Stimulated activated memory B cell treated with anti-CD40 and anti-IgM and Interleukin-4, amounts not matched to agents 10 μg/mL and 1 μg/mL and 100 μg/mL, for 72 hours (primary cell): ENCODE results near the gene PTRH2.
A peak's percentile ranks its signal among the peaks of the same experiment; 100 is the strongest.
"Not testable (repeated sequence)": the region's sequence is repeated elsewhere in the genome, so short reads cannot be mapped to it uniquely, and the experiment has no call there.

ENCODE experiments used
- ATAC-seq: fragments of 150-1000 bp; cut with Tn5 transposase; 2 replicates; pipeline ENCODE4 v1.10.0; 2021
- H3K27ac Mint-ChIP-seq: one replicate; pipeline ENCODE4 v1.8.0; 2022; ENCODE audit warnings: mild to moderate bottlenecking, mixed read lengths
- H3K27me3 Mint-ChIP-seq: one replicate; pipeline ENCODE4 v1.8.0; 2022; ENCODE audit warnings: mixed read lengths
- H3K36me3 Mint-ChIP-seq: one replicate; pipeline ENCODE4 v1.8.0; 2022; ENCODE audit warnings: mixed read lengths
- H3K4me1 Mint-ChIP-seq: one replicate; pipeline ENCODE4 v1.8.0; 2022; ENCODE audit warnings: mixed read lengths
- H3K4me3 Mint-ChIP-seq: one replicate; pipeline ENCODE4 v1.8.0; 2022; ENCODE audit warnings: mild to moderate bottlenecking, moderate library complexity, mixed read lengths
- H3K9me3 Mint-ChIP-seq: one replicate; pipeline ENCODE4 v1.8.0; 2022; ENCODE audit warnings: mixed read lengths

The PTRH2 gene

DNA sequence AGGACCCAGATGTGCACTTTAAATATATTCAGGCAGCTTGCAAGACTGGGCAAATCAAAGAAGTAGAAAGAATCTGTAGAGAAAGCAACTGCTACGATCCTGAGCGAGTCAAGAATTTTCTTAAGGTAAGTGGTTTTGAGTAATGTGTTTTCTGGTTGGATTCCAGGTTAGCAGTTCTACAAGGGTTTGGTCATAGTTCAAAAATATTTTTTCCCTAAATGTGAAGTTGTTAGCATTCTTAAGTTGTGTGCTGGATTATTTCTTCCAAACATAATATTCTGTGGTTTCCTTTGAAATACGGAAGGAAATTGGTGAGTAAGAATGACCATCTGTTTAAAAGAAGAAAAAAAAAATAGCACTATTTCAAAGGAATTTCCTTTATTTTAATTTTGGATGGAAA, 38.4 kb downstream of the PTRH2 start:
- no peaks in the 10 kb centered on the region for H3K27me3 Mint-ChIP-seq

DNA sequence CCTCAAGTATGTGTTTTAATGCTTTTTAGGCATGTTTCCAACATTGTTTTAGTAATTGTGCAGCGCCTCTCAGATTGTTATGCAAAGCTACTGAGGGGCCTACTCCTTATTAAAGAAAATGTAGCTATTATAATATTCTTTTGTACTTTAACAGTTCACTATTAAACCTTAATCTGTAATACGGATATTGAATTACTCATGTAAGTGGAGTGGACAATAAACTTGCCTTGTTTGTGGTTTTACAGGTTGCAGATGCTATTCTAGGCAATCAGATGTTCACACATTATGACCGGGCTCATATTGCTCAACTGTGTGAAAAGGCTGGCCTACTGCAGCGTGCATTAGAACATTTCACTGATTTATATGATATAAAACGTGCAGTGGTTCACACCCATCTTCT, 41.0 kb downstream of the PTRH2 start:
- Mint-ChIP-seq H3K4me1 (peaks cover 20% of the 10 kb centered on the region), H3K9me3 (no peaks in the 10 kb centered on the region), H3K27me3 (no peaks in the 10 kb centered on the region), H3K4me3 (no peak overlapping the region), H3K36me3 (peaks cover 26% of the 10 kb centered on the region), H3K27ac (no peak overlapping the region)
- no peak for ATAC-seq

More for the DNA sequence above, 38.4 kb downstream of the PTRH2 start:
- peak overlapping the region; percentile 80 for H3K27ac Mint-ChIP-seq
- no peak for ATAC-seq
- peaks cover 39% of the 10 kb centered on the region for H3K4me1 Mint-ChIP-seq
- H3K4me3 Mint-ChIP-seq: no peak overlapping the region
- H3K9me3 Mint-ChIP-seq: no peaks in the 10 kb centered on the region
- peaks cover 38% of the 10 kb centered on the region for H3K36me3 Mint-ChIP-seq

DNA sequence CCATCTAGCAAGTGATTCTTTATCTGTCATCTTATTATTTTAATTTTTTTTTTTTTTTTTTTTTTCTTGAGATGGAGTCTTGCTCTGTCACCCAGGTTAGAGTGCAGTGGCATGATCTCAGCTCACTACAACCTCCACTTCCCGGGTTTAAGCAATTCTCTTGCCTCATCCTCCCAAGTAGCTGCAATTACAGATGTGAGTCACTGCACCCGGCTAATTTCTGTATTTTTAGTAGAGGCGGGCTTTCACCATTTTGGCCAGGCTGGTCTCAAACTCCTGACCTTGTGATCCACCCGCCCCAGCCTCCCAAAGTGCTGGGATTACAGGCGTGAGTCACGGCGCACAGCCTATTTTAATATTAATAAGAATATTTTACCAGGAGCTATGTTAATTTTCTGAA, 50.6 kb downstream of the PTRH2 start:
- not testable (repeated sequence) for H3K27me3 Mint-ChIP-seq, H3K27ac Mint-ChIP-seq, H3K4me1 Mint-ChIP-seq, H3K4me3 Mint-ChIP-seq, H3K9me3 Mint-ChIP-seq, ATAC-seq
- H3K36me3 Mint-ChIP-seq: peaks cover 53% of the 10 kb centered on the region

DNA sequence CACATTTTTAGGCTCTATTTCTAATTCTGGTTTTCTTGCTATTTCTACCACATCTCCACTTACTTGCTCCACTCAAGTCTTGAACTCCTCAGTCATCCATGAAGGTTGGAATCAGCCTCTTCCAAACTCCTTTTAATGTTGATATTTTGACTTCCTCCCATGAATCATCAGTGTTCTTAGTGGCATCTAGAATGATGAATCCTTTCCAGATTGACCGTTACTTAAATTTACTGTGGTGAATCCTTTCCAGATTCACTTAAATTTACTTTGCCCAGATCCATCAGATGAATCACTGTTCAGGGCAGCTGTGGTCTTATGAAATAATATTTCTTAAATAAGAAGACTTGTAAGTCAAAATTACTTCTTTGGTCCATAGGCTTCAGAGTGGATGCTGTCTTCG, 55.1 kb downstream of the PTRH2 start:
- peaks cover 11% of the 10 kb centered on the region for H3K4me1 Mint-ChIP-seq
- H3K27ac Mint-ChIP-seq: no peak overlapping the region
- H3K4me3 Mint-ChIP-seq: no peak overlapping the region
- ATAC-seq: no peak
- H3K27me3 Mint-ChIP-seq: no peaks in the 10 kb centered on the region
- H3K36me3 Mint-ChIP-seq: peaks cover 60% of the 10 kb centered on the region
- peaks cover 3% of the 10 kb centered on the region for H3K9me3 Mint-ChIP-seq

DNA sequence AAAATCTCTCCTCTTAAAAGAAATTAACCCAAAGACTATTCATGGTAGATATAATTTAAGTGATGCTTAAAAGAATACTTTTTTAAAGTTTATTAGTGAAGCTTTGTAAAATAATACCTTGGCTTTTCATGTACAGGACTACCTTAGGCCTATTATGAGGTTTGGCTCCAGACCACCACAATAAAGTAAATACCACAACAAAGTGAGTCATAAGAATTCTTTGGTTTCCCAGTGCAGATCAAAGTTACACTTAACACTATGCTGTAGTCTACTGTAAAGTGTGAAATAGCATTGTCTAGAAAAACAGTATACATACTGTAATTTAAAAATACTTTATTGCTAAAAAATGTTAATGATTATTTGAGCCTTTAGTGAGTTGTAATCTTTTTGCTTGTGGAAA, 55.9 kb downstream of the PTRH2 start:
- Mint-ChIP-seq H3K27ac (no peak overlapping the region), H3K36me3 (peaks cover 68% of the 10 kb centered on the region), H3K27me3 (no peaks in the 10 kb centered on the region), H3K9me3 (peaks cover 3% of the 10 kb centered on the region), H3K4me1 (peaks cover 17% of the 10 kb centered on the region), H3K4me3 (no peak overlapping the region)
- no peak for ATAC-seq

DNA sequence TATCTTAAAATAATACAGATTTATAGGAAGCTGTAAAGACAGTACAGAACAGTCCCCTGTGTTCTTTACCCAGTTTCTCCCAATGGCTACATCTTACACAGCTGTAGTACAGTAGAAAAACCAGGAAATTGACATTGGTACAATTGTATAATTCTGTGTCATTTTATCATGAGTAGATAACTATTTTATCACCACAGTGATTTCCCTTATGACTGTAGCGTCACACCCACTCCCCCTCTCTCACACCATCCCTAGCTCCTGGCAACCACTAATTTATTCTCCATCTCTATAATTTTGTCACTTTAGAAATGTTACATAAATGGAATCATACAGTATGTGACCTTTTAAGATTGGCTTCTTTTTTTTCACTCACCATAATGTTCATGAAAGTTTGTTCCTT, 56.6 kb downstream of the PTRH2 start:
- Mint-ChIP-seq H3K36me3 (peaks cover 67% of the 10 kb centered on the region), H3K27ac (no peak overlapping the region), H3K4me3 (no peak overlapping the region), H3K9me3 (peaks cover 3% of the 10 kb centered on the region), H3K4me1 (peaks cover 18% of the 10 kb centered on the region), H3K27me3 (no peaks in the 10 kb centered on the region)
- ATAC-seq: no peak

DNA sequence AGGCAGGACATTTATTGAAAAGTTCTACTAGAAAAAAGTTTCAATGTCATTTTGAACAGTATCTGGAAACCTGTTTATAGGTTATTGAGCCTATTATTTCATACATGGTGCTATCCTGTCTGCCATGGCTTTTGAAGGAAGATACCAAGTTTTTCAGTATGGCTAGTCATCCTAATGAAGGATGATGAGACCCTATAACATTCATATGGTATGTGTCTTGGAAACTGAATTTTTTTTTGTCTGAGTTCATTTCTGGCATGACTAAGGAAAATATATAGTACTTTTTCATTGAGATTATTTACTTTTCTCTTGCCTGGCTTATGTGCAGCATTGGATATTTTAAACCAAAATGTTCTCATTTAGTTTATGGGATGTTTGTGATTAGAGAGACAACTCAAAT, 57.3 kb downstream of the PTRH2 start:
- H3K4me1 Mint-ChIP-seq: peaks cover 18% of the 10 kb centered on the region

More for the DNA sequence above, 57.3 kb downstream of the PTRH2 start:
- Mint-ChIP-seq H3K9me3 (peaks cover 3% of the 10 kb centered on the region), H3K4me3 (no peak overlapping the region), H3K27me3 (no peaks in the 10 kb centered on the region), H3K27ac (no peak overlapping the region), H3K36me3 (peaks cover 64% of the 10 kb centered on the region)
- no peak for ATAC-seq
